Caki2 (cell line): ENCODE measurements around the gene ANK3. TPM values are rescaled to one million over a fixed set of nuclear protein-coding genes. Genes with fewer than 3 reads are reported as not detected.
A peak's percentile ranks its signal among the peaks of the same experiment; 100 is the strongest.

Experiments used
- DNase-seq: peaks from one replicate; pipeline ENCODE4 v3.0.0-alpha.2; 2015; ENCODE audit warnings: low read depth
- in situ Hi-C: cut with HindIII; loops from 2 replicates; pipeline ENCODE4 v1.10.0; 2016; ENCODE audit warnings: low sequenced_read_pairs, low pct_unique_long_range_greater_than_20kb, mixed read lengths
- total RNA-seq: library from RNA; depleted of rRNA; stranded (reverse); fragments of >200 nt; shearing (Covaris generic); gene quantifications from 2 replicates; pipeline ENCODE4 v1.2.3, GENCODE V29; 2014; ENCODE audit warnings: low replicate concordance

ANK3 gene
- total RNA-seq, 1 experiment from 2014 or later: 14.2 TPM

GRCh38 chr10:60114765-60115586 is 274.7 kb downstream of the ANK3 start:
- in situ Hi-C loops: no loop called here
- DNase-seq: peak; percentile 54

- in situ Hi-C loops: no loop called here
- no peak for DNase-seq
Observed at GRCh38 chr10:60110739-60111138, 278.9 kb downstream of the ANK3 start.

DNA sequence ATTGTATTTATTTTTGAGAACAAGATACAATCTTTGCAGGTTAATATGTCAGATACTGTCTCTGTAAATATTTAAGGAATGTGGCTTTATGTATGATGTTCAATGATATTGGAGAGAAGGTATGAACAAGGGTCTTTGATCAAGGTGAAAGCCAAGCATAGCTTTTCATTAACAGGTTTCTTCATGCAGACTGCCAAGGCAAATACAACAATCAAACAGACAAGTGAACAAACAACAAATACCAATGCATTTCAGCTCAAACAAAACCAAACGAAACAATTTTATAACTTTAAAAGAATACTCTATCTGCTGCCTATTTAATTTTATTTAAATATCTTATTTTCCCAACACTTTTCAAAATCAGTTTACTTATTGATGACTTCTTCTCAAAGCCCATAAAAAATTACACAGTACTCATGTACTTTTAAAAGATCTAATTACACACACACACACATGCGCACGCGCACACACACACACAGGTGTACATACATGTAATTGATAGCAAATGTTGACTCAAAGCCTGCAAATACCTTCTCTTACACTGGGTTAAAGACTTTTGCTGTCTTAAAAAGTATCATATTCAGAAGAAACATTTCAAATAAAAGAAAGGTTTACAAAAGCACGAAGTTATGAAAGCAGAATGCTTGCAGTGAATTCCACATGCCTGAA is 282.2 kb downstream of the ANK3 start:
- in situ Hi-C loops: no loop called here
- no peak for DNase-seq

DNA sequence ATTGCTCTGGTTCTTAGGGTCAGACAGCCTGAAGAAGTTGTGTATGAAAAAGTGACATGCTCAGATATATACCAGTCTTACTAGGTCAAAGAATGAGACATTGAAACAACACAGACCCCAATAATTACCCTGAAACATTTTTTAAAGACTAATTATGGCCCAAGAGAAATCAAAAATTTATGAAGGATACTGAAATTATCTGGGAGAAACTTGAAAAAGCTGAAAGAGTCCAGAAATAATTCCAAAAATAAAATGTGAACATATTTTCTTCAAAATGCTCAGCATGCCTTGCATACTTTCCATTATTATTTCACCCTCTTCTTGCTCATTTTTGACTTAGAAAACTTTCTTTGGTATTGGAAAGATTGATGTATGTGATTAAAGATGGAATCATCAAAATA is 284.4 kb downstream of the ANK3 start:
- in situ Hi-C loops: no loop called here
- no peak for DNase-seq

DNA sequence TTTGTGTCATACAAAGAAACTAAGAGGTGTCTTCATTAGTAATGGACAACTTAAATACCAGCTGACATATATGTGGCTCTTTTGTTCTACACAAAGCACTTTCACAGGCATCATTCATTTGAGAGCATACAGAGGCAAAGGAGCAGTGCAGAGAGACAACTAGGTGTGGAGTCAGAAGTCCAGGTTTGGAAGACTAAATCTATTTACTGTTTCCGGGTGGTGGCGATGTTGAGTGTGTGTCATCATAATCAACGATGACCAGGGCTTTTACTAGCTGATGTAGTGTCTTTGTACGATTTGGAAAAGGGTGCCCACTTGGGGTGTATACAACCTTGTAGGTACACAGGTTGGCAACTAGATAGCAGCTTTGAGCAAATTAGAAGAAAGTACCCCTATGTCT is 287.9 kb downstream of the ANK3 start:
- no peak for DNase-seq
- in situ Hi-C loops: no loop called here

DNA sequence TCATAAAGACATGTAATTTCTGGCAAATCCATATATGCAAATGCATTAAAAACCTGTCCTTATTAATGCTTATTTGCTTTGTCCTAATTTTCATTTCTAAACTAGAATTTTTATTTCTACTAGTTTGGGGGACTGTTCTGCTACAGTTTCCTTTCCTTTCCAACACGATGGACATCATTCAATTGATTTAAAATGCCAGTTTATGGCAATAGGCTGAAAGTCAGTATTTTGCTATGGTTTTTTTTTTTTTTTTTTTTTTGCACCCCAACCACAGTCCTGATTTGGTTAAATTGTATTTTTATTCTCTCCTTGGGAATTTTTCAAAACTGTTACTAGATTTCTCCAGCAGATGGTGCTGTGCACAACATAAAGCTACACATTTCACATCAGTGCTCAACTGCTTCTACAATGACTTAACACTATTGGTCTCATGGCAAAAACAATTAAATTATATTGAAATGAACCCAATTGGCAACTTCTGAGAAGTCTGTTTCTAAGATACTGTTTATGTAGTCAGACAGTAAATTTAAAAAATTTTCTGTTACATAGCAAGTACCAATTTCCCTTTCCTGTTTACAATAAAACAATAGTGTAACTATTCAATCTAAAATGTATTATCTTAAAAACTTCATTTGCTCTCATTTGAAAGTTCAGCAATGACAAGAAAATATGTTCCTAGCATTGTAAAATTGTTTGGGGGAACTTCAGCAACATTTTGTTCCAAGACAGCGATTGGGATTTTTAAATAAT is 289.5 kb downstream of the ANK3 start:
- in situ Hi-C loops: no loop called here
- DNase-seq: peak; percentile 46

DNA sequence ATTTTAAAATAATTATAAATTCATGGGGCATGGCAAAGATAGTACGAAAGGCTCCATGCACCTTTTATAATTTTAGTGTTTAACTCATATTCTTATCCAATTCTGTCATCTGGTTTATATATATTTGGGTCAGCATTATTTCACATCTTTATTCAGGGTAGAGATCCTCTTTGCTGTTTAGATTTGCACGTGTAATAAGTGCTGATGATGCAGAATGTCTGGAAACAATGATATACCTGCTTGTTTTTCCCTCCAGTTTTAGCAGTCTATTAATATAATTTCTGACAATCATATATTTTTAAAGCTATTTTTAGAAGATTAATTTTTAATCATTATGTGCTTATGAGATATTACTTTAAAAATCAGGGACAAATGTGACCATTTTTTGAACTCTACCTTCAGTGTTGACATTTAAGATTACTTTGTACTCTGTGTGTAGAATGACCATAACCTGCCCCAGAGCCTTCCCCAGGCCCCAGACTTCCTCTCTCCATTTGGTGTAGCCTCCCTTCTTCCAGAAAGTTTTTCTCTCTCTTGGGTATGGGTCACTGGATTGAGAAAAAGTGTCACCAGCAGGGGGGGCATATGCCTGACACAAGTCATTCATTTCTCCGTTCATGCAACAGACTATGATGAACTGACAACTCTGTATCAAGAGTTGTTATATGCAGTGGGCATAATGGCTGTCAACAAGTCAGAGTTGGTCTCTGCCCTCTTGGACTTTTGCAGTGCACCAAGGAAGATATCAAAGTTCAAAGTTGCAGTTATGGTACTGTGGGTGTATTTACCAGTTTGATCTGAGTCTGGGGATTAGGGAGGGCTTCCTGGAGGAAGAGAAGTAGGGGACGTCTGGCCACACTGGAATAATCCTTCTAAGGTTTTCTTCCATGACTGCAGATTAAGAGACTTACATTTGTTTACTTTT is 290.7 kb downstream of the ANK3 start:
- in situ Hi-C loops: no loop called here
- DNase-seq: no peak

DNA sequence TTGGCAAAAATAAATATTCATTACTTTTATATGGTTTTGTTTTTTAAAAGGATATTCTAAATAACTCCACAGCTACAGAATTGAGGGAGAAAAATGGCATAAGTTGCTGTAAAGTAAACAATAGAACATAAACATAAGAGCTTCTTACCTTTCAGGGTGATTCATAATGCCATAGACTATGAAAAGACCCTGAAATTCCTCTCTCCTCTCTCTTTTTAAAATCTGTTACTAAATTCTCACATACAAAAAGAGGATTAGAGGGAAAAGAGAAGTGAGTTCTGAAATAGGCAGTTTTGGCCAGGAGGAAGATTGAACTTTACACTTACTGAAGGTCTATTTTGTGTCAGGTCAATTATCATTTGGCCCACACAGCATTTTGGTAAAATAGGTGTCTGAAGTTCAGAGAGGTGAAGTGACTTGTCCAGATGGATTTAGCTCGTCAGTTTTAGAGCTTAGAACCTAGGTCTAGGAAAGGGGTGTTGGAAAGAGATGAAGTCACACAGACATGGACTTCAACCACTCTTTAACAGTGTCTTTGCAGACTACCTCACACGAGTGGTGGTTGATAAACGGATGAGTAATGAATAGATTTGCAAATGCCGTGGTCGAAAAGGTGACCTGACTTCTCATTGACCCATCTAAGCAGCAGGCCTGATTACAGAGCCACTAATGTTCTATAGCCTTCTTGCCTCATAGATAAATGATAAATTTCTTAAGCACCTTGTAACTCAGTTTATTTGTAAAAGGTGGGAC is 292.7 kb downstream of the ANK3 start:
- in situ Hi-C loops: no loop called here
- DNase-seq: no peak

- DNase-seq: no peak
- in situ Hi-C loops: no loop called here
Observed at GRCh38 chr10:60093317-60093716, 296.4 kb downstream of the ANK3 start.

GRCh38 chr10:60086862-60087261 is 302.8 kb downstream of the ANK3 start:
- in situ Hi-C loops: no loop called here
- no peak for DNase-seq

- in situ Hi-C loops: no loop called here
Observed at GRCh38 chr10:60086421-60086820, 303.3 kb downstream of the ANK3 start.

GRCh38 chr10:60082744-60083344 is 306.8 kb downstream of the ANK3 start:
- no peak for DNase-seq
- in situ Hi-C loops: no loop called here

More at GRCh38 chr10:60086421-60086820, 303.3 kb downstream of the ANK3 start:
- DNase-seq: no peak

DNA sequence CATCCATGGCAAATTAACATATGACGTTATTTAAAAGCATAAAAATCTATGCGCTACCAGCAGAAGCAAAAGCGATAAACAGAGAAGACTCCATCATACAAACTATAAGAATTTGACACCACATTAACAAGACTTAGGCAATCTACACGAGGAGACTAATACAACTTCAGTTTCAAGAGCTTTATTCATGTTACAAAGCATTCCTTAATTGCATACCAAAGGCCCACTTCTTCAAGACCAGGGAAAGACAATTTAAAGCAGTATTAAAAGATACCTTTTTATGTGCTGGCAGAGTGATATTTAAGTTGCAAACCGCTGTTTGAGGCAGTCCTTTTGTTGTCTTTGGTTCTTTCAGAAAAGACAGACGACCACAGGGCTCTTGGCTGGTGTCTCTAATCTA is 307.3 kb downstream of the ANK3 start:
- in situ Hi-C loops: no loop called here
- no peak for DNase-seq

GRCh38 chr10:60073781-60074656 is 315.7 kb downstream of the ANK3 start:
- in situ Hi-C loops: no loop called here
- DNase-seq: no peak

DNA sequence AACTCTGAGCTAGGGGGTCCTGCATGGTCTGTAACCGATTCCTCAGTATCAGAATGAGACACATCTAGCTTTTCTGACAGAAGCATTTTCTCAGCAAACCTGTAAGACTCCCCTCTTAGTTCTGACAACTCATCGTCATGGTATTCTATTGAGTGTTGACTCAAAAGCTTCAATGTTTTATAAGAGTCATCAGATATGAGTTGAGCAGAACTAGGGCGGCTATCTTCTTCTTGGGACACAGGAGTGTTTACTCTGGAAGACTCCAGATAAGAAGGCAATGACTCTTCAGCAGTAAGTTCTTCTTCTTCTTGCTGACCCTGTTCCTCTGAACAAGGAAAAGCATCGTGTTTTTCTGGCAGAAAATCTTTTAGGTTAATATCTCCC is 316.3 kb downstream of the ANK3 start:
- in situ Hi-C loops: no loop called here

DNA sequence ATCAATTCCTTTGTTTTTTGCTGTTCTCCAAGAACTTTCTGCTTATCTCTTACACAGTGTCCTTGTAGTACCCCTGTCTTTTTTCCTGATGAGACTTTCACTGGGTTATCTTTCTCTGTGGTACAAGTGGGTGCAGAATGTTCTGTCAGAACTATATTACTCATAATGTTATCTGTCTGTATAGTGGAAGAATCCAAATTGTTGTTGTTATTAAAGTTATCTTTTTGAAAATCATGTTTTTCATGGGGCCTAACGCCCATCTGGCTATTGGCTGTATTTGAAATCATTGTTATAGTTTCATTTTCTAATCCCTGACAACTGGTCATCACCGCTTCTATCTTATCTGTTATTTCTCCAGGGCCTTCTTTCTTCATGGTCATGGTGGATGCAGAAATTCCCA is 320.4 kb downstream of the ANK3 start:
- in situ Hi-C loops: no loop called here

More for the DNA sequence above, 316.3 kb downstream of the ANK3 start:
- DNase-seq: no peak

More for the DNA sequence above, 320.4 kb downstream of the ANK3 start:
- DNase-seq: no peak
